CD4-positive, alpha-beta T cell treated with Interleukin-12 subunit alpha and Interleukin-12 subunit beta, for 1 hour (primary cell): Measurements from ENCODE around the gene PCCB.
"Not testable (repeated sequence)": the region's sequence is repeated elsewhere in the genome, so short reads cannot be mapped to it uniquely, and the experiment has no call there.

ENCODE experiments used
- DNase-seq: peaks from one replicate; pipeline ENCODE4 v3.0.0-alpha.2; 2020

The PCCB gene

GRCh38 chr3:136329593-136329992 is 79.5 kb downstream of the PCCB start:
- no peak for DNase-seq

- no peak for DNase-seq
Measured at GRCh38 chr3:136330900-136331299, 80.8 kb downstream of the PCCB start.

GRCh38 chr3:136332302-136332701 is 82.2 kb downstream of the PCCB start:
- DNase-seq = no peak

GRCh38 chr3:136332776-136333175 is 82.6 kb downstream of the PCCB start:
- no peak for DNase-seq

GRCh38 chr3:136334209-136334608 is 84.1 kb downstream of the PCCB start:
- DNase-seq = no peak

GRCh38 chr3:136334726-136335125 is 84.6 kb downstream of the PCCB start:
- DNase-seq = not testable (repeated sequence)

- no peak for DNase-seq
Measured at GRCh38 chr3:136336329-136337100, 86.4 kb downstream of the PCCB start.

- DNase-seq = no peak
Measured at GRCh38 chr3:136343446-136343845, 93.3 kb downstream of the PCCB start.

- no peak for DNase-seq
Measured at GRCh38 chr3:136343873-136344555, 93.9 kb downstream of the PCCB start.

GRCh38 chr3:136346486-136346885 is 96.3 kb downstream of the PCCB start:
- no peak for DNase-seq

GRCh38 chr3:136350132-136350531 is 100.0 kb downstream of the PCCB start:
- DNase-seq = no peak

GRCh38 chr3:136350557-136350956 is 100.4 kb downstream of the PCCB start:
- DNase-seq = no peak

GRCh38 chr3:136351351-136351750 is 101.2 kb downstream of the PCCB start:
- DNase-seq = no peak

GRCh38 chr3:136351905-136352304 is 101.8 kb downstream of the PCCB start:
- DNase-seq = no peak

- DNase-seq = no peak
Measured at GRCh38 chr3:136353461-136353860, 103.3 kb downstream of the PCCB start.

GRCh38 chr3:136366289-136366688 is 116.1 kb downstream of the PCCB start:
- DNase-seq = no peak

- DNase-seq = not testable (repeated sequence)
Measured at GRCh38 chr3:136375800-136376199, 125.7 kb downstream of the PCCB start.

GRCh38 chr3:136377508-136377907 is 127.4 kb downstream of the PCCB start:
- no peak for DNase-seq

GRCh38 chr3:136378011-136378410 is 127.9 kb downstream of the PCCB start:
- no peak for DNase-seq
